ENCODE data around the gene VRK1.
"Not testable (repeated sequence)": the region's sequence is repeated elsewhere in the genome, so short reads cannot be mapped to it uniquely, and the experiment has no call there.

The VRK1 gene

GRCh38 chr14:96796851-96797581, at the start of gene VRK1:
Gene VRK1 (plus strand): TSS chr14:96797382. CDS start chr14:96833472, 36,090 bp downstream.
- peak; percentile 91 for DNase-seq (ENCODE audit: low read depth in 2 of 2)

GRCh38 chr14:96747608-96748007, 49.6 kb upstream of the VRK1 start:
- no peak for DNase-seq (ENCODE audit: low read depth in 2 of 2)

- DNase-seq (ENCODE audit: low read depth in 2 of 2): no peak
Measured at GRCh38 chr14:96748362-96748761, 48.8 kb upstream of the VRK1 start.

- DNase-seq (ENCODE audit: low read depth in 2 of 2): no peak
Measured at GRCh38 chr14:96751505-96751904, 45.7 kb upstream of the VRK1 start.

- DNase-seq (ENCODE audit: low read depth in 2 of 2): no peak
Measured at GRCh38 chr14:96752125-96752524, 45.1 kb upstream of the VRK1 start.

GRCh38 chr14:96752594-96752993, 44.6 kb upstream of the VRK1 start:
- no peak for DNase-seq (ENCODE audit: low read depth in 2 of 2)

- no peak for DNase-seq (ENCODE audit: low read depth in 2 of 2)
Measured at GRCh38 chr14:96754162-96754844, 42.9 kb upstream of the VRK1 start.

- DNase-seq (ENCODE audit: low read depth in 2 of 2): no peak
Measured at GRCh38 chr14:96754845-96755184, 42.4 kb upstream of the VRK1 start.

- no peak for DNase-seq (ENCODE audit: low read depth in 2 of 2)
Measured at GRCh38 chr14:96756745-96757144, 40.4 kb upstream of the VRK1 start.

- DNase-seq (ENCODE audit: low read depth in 2 of 2): no peak
Measured at GRCh38 chr14:96757456-96757855, 39.7 kb upstream of the VRK1 start.

- no peak for DNase-seq (ENCODE audit: low read depth in 2 of 2)
Measured at GRCh38 chr14:96761066-96761465, 36.1 kb upstream of the VRK1 start.

GRCh38 chr14:96762650-96763049, 34.5 kb upstream of the VRK1 start:
- DNase-seq (ENCODE audit: low read depth in 2 of 2): peak in 1 of 2 donors; percentile 26

- DNase-seq (ENCODE audit: low read depth in 2 of 2): no peak
Measured at GRCh38 chr14:96764012-96764411, 33.2 kb upstream of the VRK1 start.

GRCh38 chr14:96765205-96765604, 32.0 kb upstream of the VRK1 start:
- not testable (repeated sequence) for DNase-seq (ENCODE audit: low read depth in 2 of 2)

- DNase-seq (ENCODE audit: low read depth in 2 of 2): no peak
Measured at GRCh38 chr14:96772929-96773328, 24.3 kb upstream of the VRK1 start.

GRCh38 chr14:96776791-96777190, 20.4 kb upstream of the VRK1 start:
- no peak for DNase-seq (ENCODE audit: low read depth in 2 of 2)

GRCh38 chr14:96780500-96780899, 16.7 kb upstream of the VRK1 start:
- DNase-seq (ENCODE audit: low read depth in 2 of 2): no peak

GRCh38 chr14:96781371-96781770, 15.8 kb upstream of the VRK1 start:
- DNase-seq (ENCODE audit: low read depth in 2 of 2): no peak

- no peak for DNase-seq (ENCODE audit: low read depth in 2 of 2)
Measured at GRCh38 chr14:96782436-96782835, 14.7 kb upstream of the VRK1 start.

- DNase-seq (ENCODE audit: low read depth in 2 of 2): no peak
Measured at GRCh38 chr14:96783043-96783914, 13.9 kb upstream of the VRK1 start.

- DNase-seq (ENCODE audit: low read depth in 2 of 2): no peak
Measured at GRCh38 chr14:96783915-96784224, 13.3 kb upstream of the VRK1 start.

- no peak for DNase-seq (ENCODE audit: low read depth in 2 of 2)
Measured at GRCh38 chr14:96790186-96790585, 7.0 kb upstream of the VRK1 start.

GRCh38 chr14:96790706-96791105, 6.5 kb upstream of the VRK1 start:
- DNase-seq (ENCODE audit: low read depth in 2 of 2): no peak
